Pulmonary artery endothelial cell (primary cell): ENCODE measurements around the gene ABCC4. TPM values are rescaled to one million over a fixed set of nuclear protein-coding genes. Genes with fewer than 3 reads are reported as not detected.
"Not testable (repeated sequence)": the region's sequence is repeated elsewhere in the genome, so short reads cannot be mapped to it uniquely, and the experiment has no call there.

Source experiments
- DNase-seq: peaks from one replicate; pipeline ENCODE4 v3.0.0-alpha.2; 2011; ENCODE audit warnings: low read depth, low spot score
- total RNA-seq: library from RNA; depleted of rRNA; stranded (reverse); fragments of >200 nt; gene quantifications from 2 replicates; pipeline ENCODE4 v1.2.3, GENCODE V29; 2014

ABCC4 gene
- total RNA-seq, 1 donor from 2014 or later, result 32.4 TPM

DNA sequence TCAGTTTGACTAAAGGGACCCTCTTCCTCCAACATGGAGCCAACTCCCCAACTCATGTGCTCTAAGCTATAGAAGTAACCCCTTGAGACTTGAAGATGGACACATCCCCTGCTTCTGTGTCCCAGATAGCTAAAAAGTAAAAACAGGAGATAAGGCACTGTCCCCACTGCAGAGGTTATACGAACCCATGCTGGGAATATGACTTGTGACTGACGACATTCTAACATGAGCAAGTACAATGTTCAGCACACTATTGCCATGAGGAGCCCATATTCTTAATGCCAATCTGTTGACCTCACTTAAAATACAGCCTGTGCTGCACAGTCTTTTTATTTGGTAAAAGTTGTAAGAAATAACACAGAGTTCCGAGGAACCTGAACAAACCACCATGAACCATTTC lies 71.4 kb downstream of the ABCC4 start:
- no peak for DNase-seq

DNA sequence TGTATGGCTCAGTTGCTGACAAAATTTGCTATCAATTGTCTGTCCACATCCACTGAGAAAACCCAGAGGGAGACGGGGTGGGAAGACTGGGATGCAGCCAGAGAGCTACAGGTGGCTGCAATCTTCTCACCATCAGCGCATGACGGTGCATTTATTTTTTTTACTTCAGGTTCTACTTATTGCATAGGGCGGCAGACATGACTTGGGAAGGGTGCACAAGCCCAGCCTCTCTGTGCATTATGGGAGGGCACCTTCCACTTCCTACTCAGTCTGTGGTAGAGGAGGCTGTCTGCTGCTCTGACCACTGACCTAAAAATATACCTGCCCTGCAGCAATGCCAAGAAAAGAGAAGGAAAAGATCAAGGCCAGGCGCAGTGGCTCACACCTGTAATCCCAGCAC lies 73.1 kb downstream of the ABCC4 start:
- no peak for DNase-seq

DNA sequence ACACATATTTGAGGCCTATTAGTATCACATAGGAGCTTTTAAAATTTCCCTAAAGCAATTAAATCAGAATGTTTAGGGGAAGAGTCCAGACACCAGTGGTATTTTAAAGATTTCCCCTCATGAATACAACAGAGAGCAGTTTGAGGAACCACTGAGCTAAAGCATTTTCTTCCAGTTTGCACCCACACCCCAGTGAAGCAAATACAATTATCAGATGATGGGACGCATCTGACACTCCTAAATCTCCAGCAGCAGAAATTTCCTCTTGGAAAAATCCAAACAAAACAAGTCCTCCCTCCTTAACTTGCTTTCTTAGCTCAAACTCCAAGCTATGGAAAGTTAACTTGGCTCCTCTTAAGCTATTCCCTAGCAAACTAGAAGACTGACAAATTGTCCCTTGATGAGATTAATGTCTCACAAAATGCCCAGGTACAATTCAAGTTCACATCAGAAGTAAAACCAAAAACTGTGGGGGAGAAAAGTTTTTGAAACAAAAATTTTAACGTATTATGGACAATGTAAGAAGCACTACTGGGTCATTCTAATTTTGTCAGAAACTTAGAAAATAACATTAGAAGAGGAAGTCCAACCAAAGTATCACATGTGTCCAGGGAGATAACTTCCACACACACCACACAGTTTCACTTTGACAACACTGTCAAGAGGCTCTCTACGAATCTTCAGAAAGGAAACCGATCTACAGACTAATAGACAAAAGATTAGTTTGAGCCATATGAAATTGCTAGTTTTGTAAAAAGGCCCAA lies 74.1 kb downstream of the ABCC4 start:
- DNase-seq, result no peak

DNA sequence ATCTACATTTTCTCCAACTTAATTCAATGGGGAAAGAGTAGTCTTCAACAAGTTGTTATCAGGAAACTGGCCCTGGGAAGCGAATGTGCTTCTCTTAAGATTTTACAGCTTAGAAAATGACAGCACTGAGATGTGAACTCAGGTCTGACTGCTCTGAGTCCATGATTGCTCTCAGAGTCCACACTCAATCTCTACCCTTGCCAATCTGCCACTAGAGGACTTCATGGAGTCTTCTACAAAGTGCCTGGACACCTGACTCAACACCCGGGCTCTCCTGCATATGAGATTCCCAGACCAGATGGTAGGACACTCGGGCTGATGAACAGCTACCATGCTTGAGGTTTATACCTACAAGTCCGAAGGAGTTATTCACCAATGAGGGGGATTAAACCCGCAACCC lies 74.8 kb downstream of the ABCC4 start:
- no peak for DNase-seq

DNA sequence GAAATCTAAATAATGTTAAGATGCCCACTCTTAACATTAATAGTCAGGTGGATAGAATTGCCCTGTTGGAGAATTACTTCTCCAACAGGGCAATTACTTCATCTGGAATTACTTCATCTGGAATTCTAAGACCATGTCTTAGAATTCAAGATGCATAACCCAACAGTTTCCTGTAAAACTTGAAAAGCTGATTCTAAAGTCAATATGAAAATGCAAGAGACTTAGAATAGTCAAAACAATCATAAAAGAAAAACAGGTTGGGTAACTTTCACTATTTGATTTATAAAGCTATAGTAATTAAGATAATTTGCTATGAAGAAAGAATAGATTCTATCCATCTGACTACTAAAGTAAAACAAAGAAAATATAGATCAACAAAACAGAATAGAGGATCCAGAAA lies 75.2 kb downstream of the ABCC4 start:
- no peak for DNase-seq

DNA sequence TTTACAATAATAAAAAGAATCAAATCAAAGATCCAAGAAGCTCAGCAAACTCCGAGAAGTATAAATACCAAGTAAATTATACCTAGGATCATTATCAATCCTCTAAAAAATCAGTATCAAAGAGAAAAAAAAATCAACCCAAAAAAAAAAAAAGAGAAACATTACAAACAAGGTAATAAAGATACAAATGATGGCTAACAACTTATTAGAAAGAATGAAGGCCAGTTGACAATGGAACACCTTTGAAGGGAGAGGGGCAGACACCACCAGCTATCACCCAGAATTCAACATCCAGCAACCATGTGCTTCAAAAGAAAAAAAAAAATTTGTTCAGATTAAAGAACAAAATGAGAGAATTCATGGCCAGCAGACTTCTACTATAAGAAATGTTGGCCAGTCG lies 77.2 kb downstream of the ABCC4 start:
- no peak for DNase-seq

DNA sequence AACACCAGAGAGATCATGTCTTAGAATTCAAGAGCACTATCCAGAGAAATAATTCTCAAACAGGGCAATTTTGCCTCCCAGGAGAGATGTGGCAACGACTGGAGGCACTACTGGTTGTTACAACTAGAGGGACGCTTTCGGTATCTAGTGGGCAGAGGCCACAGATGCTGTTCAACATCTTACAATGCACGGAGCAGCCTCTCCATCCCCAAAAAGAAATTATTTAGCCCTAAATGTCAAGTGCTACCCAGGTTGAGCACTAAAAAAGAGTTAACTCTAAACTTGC lies 78.6 kb downstream of the ABCC4 start:
- DNase-seq, result no peak

DNA sequence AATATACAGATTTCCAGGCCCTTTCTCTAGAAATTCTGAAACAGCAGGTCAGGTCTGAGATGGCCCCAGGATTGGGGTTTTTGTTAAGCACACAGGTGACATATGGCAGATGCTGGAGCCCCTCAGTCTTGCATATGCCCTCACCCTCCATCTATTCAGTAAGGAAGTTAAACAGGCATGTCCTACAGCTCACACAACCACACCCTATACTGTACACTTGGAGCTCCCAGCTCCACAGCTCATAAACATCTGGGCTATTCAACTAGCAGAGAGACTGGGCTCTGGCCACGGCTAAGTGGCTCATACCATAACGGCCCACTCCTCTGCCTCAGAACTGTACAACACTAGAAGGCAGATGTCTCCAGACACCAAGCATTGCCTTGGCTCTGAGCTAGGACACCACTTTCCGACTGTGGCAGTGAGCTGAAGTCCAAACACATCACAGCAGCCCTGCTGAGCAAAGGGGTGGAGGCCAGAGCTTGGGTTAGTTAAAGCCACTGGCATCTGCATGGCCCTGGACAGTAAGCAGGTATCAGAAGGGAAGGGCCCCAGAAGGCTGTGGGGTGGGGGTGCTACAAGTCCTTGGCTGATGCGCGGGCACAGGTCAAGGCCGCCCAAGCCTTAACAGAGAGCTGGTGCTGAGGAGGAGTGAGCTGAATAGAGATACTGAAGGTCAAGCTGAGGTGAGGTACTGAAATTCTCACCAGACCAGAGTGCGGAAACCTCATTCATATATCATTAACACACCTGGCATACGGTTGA lies 79.1 kb downstream of the ABCC4 start:
- no peak for DNase-seq

DNA sequence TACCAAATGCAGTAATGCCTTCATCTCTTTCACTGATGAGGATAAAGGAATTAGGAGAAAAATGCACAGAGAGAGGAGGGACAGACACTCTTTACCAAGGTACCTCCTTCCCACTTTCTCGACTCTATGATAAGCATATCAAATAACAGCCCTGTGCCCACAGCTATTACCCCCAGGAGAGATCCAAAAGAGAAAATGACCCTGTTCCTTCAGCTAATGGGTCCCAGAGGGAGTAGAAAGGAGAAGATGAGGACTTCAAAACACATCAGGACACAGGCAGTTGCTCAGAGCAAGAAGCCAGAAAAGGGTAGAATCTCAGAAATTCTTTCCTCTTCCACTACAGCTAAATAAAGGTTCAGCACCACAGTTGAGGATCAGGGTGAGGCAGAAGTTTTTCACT lies 80.6 kb downstream of the ABCC4 start:
- DNase-seq, result no peak

DNA sequence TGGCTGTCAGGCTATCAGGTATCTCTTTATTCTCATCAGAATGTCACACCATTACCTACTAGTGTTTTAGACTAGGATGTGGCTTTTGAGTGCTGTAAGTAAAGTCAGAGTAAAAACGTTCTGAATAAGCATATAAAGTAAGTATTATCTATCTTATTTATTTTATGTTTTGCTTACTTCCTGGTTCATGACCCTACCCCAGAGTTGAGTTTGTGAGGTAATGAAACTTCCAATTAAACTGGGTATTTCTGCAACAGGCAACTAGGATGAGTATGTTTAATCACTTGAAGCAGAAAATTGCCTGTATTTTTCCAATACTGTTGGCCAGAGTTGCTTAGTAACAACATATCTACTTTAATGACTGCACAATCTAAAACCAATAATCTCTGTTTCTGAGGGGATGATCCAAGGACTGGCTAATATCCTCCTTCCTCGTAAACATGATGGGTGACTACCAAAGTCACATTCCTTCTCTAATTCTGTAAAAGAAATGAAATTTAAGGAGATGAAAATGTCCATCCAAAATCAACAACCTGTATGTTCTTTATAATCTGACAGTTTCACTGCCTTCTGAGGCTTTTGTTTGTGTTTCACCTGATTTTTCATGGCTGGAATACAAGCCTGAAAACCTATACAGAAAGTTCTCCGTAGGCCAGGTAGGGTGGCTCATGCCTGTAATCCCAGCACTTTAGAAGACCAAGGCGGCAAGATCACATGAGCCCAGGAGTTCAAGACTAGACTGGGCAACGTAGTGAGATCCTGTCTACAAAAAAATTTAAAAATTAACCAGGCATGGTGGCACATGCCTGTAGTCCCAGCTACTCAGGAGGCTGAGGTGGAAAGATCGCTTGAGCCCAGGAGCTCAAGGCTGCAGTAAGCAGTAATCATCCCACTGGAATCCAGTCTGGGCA lies 83.1 kb downstream of the ABCC4 start:
- DNase-seq, result no peak

DNA sequence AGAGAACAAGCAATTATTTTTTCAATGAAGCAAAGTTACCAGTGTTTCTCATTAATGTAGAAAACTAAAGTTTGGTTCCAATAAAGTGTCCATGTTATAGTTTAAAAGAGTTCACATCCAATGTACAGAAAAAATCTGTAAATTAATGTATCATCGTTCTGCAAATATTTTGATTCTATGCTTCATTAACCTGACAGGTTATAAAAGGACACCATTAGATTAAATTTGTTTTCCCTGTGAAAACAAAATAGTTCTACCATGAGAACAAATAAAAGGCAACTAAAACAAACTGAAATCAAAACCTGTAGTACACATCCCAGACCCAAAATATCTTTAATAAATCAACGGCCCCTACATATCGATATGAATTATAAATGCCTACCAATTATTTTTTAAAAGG lies 85.1 kb downstream of the ABCC4 start:
- no peak for DNase-seq

DNA sequence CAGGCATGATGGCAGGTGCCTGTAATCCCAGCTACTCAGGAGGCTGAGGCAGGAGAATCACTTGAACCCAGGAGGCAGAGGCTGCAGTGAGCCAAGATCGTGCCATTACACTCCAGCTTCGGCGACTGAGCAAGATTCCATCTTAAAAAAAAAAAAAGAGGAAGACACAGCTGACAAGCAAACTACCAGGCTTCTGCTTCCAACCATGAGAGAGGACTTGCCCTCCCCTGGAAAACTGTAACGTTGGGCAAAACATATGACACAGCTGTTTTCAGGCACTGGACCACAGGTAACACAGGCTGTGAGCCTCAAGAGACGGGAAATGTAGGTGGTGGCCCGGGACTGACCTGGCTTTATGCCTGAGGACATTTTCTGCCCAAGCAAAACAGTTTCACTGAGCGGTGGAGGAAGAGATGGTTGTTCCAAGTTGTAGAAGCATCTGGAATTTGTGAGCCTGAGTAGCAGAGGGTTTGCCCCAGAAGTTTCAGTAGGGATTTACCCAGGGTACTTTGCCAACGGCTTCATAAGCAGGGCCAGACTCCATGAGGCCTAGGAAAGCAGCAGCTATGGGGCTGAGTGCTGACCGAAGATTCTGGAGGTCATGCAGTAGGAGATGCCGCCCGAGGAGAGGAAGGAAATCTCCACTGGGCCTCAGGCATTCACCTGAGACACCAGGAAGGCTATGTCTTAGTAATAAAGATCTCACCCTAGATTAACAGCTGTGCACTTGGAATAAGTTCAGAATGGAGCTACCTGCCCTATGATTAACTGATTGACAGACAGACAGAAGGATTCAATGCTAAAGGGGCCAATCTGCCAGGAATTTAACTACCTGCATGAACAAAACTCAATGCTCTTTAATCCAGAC lies 88.0 kb downstream of the ABCC4 start:
- DNase-seq, result no peak

DNA sequence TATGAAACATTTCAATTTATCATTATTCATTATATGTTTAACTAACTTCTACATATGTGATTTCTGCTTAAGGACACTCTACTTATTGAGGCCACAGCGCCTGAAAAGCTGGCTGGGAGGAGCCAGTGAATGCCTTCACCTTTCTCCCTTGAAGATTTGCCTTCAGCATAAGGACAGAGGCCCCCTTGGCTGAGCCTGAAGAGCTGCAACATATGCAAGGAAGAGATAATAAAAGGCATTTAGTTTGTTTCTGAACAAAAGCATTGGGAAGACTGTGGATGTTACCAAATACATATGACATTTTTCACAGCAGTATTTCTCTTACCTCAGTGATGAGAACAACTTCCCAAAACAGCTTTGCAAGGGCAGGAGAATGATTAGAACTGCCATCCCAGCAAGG lies 92.1 kb downstream of the ABCC4 start:
- DNase-seq, result no peak

DNA sequence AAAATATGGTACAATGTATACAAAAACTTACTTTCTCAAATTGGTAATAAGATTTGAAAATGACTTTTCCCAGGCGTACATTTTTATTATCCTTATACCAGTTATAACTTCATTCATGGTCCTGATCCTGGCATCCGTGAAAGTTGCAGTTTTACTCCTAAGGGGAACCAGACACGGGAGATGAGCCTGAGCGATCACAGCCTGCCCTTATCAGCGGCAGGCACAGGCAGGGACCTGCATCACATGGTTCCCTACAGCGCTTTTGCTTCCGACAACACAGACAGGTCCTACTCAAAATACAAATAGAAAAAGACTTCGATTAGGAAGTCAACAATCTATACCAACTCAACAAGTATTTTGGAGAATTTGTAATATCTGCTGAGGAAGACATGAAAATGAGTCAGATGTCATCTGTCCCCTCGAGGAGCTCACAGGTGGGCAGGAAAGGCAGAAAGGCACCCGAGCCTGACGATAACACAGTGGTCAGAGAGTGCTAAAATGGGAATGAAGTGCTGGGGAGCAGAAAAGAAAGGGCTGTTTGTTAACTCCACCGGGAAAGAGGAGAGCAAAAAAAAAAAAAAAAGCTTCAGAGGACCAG lies 93.4 kb downstream of the ABCC4 start:
- DNase-seq, result no peak

DNA sequence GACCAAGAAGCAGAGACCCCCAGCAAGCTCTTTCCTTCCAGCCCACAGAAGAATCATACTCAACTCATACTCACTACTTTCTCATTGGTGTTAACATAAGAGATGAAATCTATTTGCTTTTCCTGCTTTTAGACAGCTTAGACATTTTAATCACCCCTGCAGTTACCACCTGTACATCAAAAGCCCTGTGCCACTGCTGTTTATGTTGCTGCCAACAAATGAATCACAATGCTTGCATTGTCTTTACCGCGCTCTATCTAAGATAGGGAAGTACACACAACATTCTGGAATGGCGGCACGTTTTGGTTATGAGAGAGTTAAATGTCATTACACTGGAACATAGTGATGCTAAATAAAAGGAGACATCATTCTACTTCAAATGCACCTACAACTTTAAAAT lies 95.1 kb downstream of the ABCC4 start:
- no peak for DNase-seq

DNA sequence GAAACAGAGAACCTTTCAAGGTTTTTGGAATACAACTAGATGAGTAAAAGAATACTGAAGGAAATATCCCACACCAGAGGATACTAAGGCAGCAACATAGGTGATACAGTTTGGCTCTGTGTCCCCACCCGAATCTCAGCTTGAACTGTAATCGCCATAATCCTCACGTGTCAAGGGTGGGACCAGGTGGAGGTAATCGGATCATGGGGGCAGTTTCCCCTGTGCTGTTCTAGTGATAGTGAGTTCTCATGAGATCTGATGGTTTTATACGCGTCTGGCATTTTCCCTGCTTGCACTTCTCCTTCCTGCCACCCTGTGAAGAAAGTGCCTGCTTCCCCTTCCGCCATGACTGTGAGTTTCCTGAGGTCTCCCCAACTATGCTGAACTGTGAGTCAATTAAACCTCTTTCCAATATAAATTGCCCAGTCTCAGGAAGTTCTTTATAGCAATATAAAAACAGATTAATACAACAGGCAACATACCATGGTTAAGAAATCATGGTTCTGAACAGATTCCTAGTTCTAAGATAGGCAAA lies 97.0 kb downstream of the ABCC4 start:
- no peak for DNase-seq

DNA sequence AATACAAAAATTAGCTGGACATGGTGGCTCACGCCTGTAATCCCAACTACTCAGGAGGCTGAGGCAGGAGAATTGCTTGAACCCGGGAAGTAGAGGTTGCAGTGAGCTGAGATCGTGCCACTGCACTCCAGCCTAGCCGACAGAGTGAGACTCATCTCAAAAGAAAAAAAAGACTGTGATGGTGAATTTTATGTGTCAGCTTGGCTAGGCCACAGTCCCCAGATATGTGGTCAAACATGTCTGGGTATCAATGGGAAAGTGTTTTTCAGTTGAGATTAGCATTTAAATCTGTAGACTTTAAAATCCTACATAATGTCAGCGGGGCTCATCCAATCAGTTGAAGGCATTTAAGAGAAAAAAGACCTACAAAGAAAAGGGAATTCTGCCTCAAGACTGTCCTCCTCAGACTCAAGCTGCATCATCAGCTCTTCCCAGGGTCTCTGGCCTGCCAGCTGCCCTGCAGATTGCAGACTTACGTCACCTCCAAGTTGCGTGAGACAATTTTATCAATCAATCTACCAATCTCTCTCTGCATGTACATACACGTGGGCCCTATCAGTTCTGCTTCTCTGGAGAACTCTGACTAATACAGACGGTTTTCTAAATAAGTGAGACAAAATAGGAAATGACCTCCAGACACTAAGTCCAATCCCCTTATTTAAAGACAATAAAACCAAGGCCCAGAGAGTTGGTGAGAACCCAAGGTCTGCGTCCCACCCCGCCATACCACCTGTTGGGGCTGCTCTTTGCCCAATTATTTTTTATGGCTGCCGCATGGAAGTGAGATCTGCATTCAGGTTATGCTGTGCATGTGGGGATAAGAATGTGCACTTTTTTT lies 99.2 kb downstream of the ABCC4 start:
- DNase-seq, result no peak

DNA sequence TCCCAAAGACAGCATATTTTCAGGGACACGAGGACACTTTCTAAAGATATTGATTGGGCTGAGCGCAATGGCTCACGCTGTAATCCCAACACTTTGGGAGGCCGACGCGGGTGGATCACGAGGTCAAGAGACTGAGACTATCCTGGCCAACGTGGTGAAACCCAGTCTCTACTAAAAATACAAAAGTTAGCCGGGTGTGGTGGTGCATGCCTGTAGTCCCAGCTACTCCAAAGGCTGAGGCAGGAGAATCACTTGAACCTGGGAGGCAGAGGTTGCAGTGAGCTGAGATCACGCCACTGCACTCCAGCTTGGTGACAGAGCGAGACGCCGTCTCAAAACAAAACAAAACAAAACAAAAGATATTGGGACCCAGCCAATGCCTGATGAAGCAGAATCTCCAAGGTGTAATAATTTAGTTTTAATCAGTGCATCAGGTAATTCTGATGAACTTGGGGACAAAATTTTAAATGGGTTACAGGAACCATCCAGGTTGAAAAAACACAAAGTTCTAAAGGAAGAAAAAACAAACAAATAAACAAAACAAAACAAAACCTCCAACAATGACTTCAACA lies 100.8 kb downstream of the ABCC4 start:
- not testable (repeated sequence) for DNase-seq

DNA sequence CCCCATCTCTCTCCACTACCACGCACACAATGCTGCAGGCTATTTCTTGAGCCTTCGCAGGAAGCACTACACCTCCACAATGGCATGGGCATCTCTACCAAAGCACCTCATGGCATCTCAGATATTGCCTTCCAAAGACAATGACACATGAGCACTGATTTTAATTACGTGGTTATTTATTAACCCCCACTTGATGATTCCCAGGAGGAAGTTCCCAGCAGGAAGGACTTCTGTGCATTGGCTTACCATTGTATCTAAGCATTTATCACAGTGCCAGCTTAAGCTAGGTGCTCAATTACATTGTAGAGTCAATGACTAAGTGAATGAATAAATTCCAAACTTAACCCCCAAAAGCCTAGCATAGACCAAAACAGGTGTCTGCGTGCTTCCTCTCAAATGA lies 101.4 kb downstream of the ABCC4 start:
- DNase-seq, result no peak
